GM12801 (cell line): ENCODE results near the gene BUD31.

Source experiments
- CTCF ChIP-seq: IDR thresholded peaks from one replicate; pipeline ENCODE4 v1.5.1; 2011; ENCODE audit warnings: control low read depth; ENCODE audit not compliant: insufficient read length; ENCODE audit errors: extremely low read depth

Gene BUD31

GRCh38 chr7:99420213-99420612 lies 11.4 kb downstream of the BUD31 start:
- TF ChIP-seq CTCF, result no peak

GRCh38 chr7:99420986-99421385 lies 12.2 kb downstream of the BUD31 start:
- no peak for TF ChIP-seq CTCF

GRCh38 chr7:99422186-99422585 lies 13.4 kb downstream of the BUD31 start:
- no peak for TF ChIP-seq CTCF

GRCh38 chr7:99422625-99423024 lies 13.9 kb downstream of the BUD31 start:
- TF ChIP-seq CTCF, result no peak

- TF ChIP-seq CTCF, result no peak
These were observed 16.4 kb downstream of the BUD31 start for GRCh38 chr7:99424932-99425730.

- no peak for TF ChIP-seq CTCF
These were observed 20.3 kb downstream of the BUD31 start for GRCh38 chr7:99428972-99429566.

- no peak for TF ChIP-seq CTCF
These were observed 21.0 kb downstream of the BUD31 start for GRCh38 chr7:99429756-99430155.
